ENCODE measurements around the gene CDH24.

Gene CDH24

DNA sequence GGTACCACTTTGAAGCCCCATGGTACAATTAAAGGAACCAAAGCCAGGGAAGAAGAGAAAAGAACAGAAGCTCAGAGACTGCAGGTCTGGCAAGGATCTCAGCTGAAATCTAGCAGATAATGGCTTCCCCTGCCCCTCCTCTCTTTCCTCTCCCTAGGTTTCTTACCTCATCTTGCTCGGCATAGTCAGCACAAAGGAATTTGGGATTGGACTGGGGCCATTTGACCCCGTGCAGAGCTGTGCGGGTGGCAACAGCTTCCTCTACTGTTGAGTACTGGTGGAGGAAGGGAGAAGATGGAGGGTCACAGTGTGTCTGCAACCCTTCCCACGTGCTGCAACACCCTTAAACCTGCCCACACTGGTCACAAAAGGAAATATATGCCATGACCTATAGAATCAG is 4.7 kb upstream of the CDH24 start:
- H3K27ac ChIP-seq (ENCODE audit: low read length) = no peak overlapping the region
- no peak overlapping the region for H3K4me3 ChIP-seq (ENCODE audit: low read length)
- no peak for DNase-seq
- no peaks in the 10 kb centered on the region for H3K4me1 ChIP-seq (ENCODE audit: low read length)
- TF ChIP-seq EZH2 (optimal IDR thresholded peaks at IDR 0.05; ENCODE audit: low read depth, low read length) (no peak), EZH2phosphoT487 (IDR thresholded peaks at IDR 0.05; ENCODE audit: low read length) (no peak)
- TF ChIP-seq, protein P1, sequence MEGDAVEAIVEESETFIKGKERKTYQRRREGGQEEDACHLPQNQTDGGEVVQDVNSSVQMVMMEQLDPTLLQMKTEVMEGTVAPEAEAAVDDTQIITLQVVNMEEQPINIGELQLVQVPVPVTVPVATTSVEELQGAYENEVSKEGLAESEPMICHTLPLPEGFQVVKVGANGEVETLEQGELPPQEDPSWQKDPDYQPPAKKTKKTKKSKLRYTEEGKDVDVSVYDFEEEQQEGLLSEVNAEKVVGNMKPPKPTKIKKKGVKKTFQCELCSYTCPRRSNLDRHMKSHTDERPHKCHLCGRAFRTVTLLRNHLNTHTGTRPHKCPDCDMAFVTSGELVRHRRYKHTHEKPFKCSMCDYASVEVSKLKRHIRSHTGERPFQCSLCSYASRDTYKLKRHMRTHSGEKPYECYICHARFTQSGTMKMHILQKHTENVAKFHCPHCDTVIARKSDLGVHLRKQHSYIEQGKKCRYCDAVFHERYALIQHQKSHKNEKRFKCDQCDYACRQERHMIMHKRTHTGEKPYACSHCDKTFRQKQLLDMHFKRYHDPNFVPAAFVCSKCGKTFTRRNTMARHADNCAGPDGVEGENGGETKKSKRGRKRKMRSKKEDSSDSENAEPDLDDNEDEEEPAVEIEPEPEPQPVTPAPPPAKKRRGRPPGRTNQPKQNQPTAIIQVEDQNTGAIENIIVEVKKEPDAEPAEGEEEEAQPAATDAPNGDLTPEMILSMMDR (IDR thresholded peaks at IDR 0.05; ENCODE audit: low read length) = no peak
- no peaks in the 10 kb centered on the region for H3K79me2 ChIP-seq (ENCODE audit: low read length)
- H3K27me3 ChIP-seq (replicated peaks; ENCODE audit: insufficient read depth, low read length) = no peaks in the 10 kb centered on the region
- no peaks in the 10 kb centered on the region for H3K9me2 ChIP-seq (replicated peaks; ENCODE audit: insufficient read depth, low read length)
- 0 out of 2 replicates have a peak, but pooled peaks cover 10% of the 10 kb centered on the region for H3F3A ChIP-seq (ENCODE audit: insufficient read depth, low read length)
- H3K4me2 ChIP-seq (ENCODE audit: low read depth, low read length) = no peak overlapping the region
- H2AFZ ChIP-seq (ENCODE audit: low read length) = no peak overlapping the region
- no peaks in the 10 kb centered on the region for H3K36me3 ChIP-seq (replicated peaks; ENCODE audit: insufficient read depth, low read length)
- no peaks in the 10 kb centered on the region for H4K20me1 ChIP-seq (ENCODE audit: insufficient read depth, low read length)
- no peaks in the 10 kb centered on the region for H3K9me3 ChIP-seq (replicated peaks; ENCODE audit: insufficient read depth, low read length)
- H3K9ac ChIP-seq (ENCODE audit: low read length) = no peak overlapping the region

GRCh38 chr14:23060536-23061260 is 3.4 kb upstream of the CDH24 start:
- H3K27ac ChIP-seq (ENCODE audit: low read length) = no peak overlapping the region

DNA sequence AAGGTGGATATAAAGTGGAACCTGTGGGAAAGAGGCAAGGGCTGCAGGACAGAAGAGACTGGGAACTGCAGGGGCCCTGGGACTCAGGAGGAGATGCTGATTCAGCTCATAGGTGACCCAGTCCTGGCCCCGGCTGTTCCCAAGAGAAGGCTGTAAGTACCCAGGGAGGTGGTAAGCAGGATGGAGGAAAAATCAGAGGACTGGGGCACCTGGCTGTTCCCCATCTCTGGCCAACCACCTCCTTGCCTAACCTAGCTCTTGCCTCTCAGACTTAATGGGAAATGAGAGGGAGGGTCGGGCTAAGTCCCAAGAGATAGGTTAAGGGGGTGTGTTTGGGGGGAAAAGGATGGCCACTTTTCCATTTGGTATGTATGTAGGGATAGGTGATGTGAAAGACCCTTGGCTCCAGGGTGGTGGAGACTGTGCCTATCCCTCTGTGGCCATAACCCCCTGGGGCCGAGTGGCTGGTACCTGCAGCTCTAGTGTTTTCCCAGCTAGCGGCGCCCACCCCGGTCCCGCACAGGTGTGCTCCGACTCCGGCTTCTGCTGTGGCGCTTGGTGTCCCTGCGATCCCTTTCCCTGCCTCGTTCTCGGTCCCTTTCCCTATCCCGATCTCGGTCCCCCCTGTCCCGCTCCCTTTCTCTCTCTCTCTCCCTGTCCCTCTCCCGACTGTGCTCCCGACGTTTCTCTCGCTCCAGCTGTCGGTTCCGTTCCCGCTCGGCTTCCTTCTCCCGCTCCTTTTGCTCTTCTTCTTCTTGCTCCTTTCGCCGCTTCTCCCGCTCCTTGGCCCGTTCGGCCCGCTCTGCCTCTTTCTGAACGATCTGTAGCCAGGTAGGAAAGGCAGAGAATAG is 1.6 kb upstream of the CDH24 start:
- Histone ChIP-seq H4K20me1 (ENCODE audit: insufficient read depth, low read length) (no peaks in the 10 kb centered on the region), H3F3A (ENCODE audit: insufficient read depth, low read length) (0 out of 2 replicates have a peak, but pooled peaks cover 14% of the 10 kb centered on the region), H3K27me3 (replicated peaks; ENCODE audit: insufficient read depth, low read length) (no peaks in the 10 kb centered on the region), H3K27ac (ENCODE audit: low read length) (no peak overlapping the region), H3K9ac (ENCODE audit: low read length) (no peak overlapping the region), H3K4me2 (ENCODE audit: low read depth, low read length) (no peak overlapping the region), H3K9me2 (replicated peaks; ENCODE audit: insufficient read depth, low read length) (no peaks in the 10 kb centered on the region), H3K36me3 (replicated peaks; ENCODE audit: insufficient read depth, low read length) (no peaks in the 10 kb centered on the region), H3K79me2 (ENCODE audit: low read length) (no peaks in the 10 kb centered on the region), H2AFZ (ENCODE audit: low read length) (no peak overlapping the region), H3K4me1 (ENCODE audit: low read length) (no peaks in the 10 kb centered on the region), H3K9me3 (replicated peaks; ENCODE audit: insufficient read depth, low read length) (no peaks in the 10 kb centered on the region), H3K4me3 (ENCODE audit: low read length) (no peak overlapping the region)
- DNase-seq = no peak
- TF ChIP-seq EZH2phosphoT487 (IDR thresholded peaks at IDR 0.05; ENCODE audit: low read length) = no peak
- TF ChIP-seq, protein P1 (IDR thresholded peaks at IDR 0.05; ENCODE audit: low read length) = no peak
- no peak for TF ChIP-seq EZH2 (optimal IDR thresholded peaks at IDR 0.05; ENCODE audit: low read depth, low read length)

More at GRCh38 chr14:23060536-23061260, 3.4 kb upstream of the CDH24 start:
- H3K4me3 ChIP-seq (ENCODE audit: low read length) = no peak overlapping the region
- H3K9me3 ChIP-seq (replicated peaks; ENCODE audit: insufficient read depth, low read length) = no peaks in the 10 kb centered on the region
- no peak overlapping the region for H2AFZ ChIP-seq (ENCODE audit: low read length)
- no peaks in the 10 kb centered on the region for H3K36me3 ChIP-seq (replicated peaks; ENCODE audit: insufficient read depth, low read length)
- no peaks in the 10 kb centered on the region for H3K4me1 ChIP-seq (ENCODE audit: low read length)
- no peaks in the 10 kb centered on the region for H4K20me1 ChIP-seq (ENCODE audit: insufficient read depth, low read length)
- H3K9me2 ChIP-seq (replicated peaks; ENCODE audit: insufficient read depth, low read length) = no peaks in the 10 kb centered on the region
- H3K9ac ChIP-seq (ENCODE audit: low read length) = no peak overlapping the region
- no peak overlapping the region for H3K4me2 ChIP-seq (ENCODE audit: low read depth, low read length)
- DNase-seq = no peak
- TF ChIP-seq, protein P1 (IDR thresholded peaks at IDR 0.05; ENCODE audit: low read length) = no peak
- no peak for TF ChIP-seq EZH2 (optimal IDR thresholded peaks at IDR 0.05; ENCODE audit: low read depth, low read length)
- TF ChIP-seq EZH2phosphoT487 (IDR thresholded peaks at IDR 0.05; ENCODE audit: low read length) = no peak
- 0 out of 2 replicates have a peak, but pooled peaks cover 14% of the 10 kb centered on the region for H3F3A ChIP-seq (ENCODE audit: insufficient read depth, low read length)
- H3K27me3 ChIP-seq (replicated peaks; ENCODE audit: insufficient read depth, low read length) = no peaks in the 10 kb centered on the region
- H3K79me2 ChIP-seq (ENCODE audit: low read length) = no peaks in the 10 kb centered on the region
